Activated CD8-positive, alpha-beta T cell treated with anti-CD3 and anti-CD28 coated beads, Interleukin-2, amount 10 ng/mL, durations not matched to agents 7 days and 5 days (primary cell): ENCODE measurements around the gene ZNF580. TPM values are rescaled to one million over a fixed set of nuclear protein-coding genes. Genes with fewer than 3 reads are reported as not detected.

ENCODE experiments used
- ATAC-seq: fragments of 150-1000 bp; cut with Tn5 transposase; one replicate; pipeline ENCODE4 v1.10.0; 2021; ENCODE audit warnings: moderate library complexity
- CTCF ChIA-PET: fragments of 350-600 bp; sonication (Branson Sonifier 250); formaldehyde crosslinking; loops from one replicate; lab custom pipeline; 2021; ENCODE audit warnings: antibody characterized with exemption; lab: Charles Lee
- POLR2A ChIA-PET: fragments of 350-600 bp; sonication (Branson Sonifier 250); formaldehyde crosslinking; loops from one replicate; lab custom pipeline; 2021; ENCODE audit warnings: antibody characterized with exemption; lab: Charles Lee
- DNase-seq: peaks from one replicate; pipeline ENCODE4 v3.0.0-alpha.2; 2020
- H3K27ac Mint-ChIP-seq: one replicate; pipeline ENCODE4 v1.8.0; 2021; ENCODE audit warnings: mild to moderate bottlenecking, mixed read lengths
- H3K27me3 Mint-ChIP-seq: one replicate; pipeline ENCODE4 v1.8.0; 2021; ENCODE audit warnings: low read depth, mixed read lengths
- H3K36me3 Mint-ChIP-seq: one replicate; pipeline ENCODE4 v1.8.0; 2021; ENCODE audit warnings: low read depth, mixed read lengths
- H3K4me1 Mint-ChIP-seq: one replicate; pipeline ENCODE4 v1.8.0; 2021; ENCODE audit warnings: low read depth, mixed read lengths
- H3K4me3 Mint-ChIP-seq: one replicate; pipeline ENCODE4 v1.8.0; 2021; ENCODE audit warnings: mild to moderate bottlenecking, mixed read lengths
- H3K9me3 Mint-ChIP-seq: one replicate; pipeline ENCODE4 v1.8.0; 2022; ENCODE audit warnings: mixed read lengths; ENCODE audit not compliant: insufficient read depth
- total RNA-seq, 2 experiments: library from RNA; stranded (reverse); gene quantifications; one replicate each; pipeline ENCODE4 v1.2.3, GENCODE V29; 2021

The ZNF580 gene
- total RNA-seq, 2 experiments from 2014 or later, result 30.2 to 32.1 TPM

GRCh38 chr19:55683449-55684261 lies 42.9 kb downstream of the ZNF580 start:
- ChIA-PET CTCF (no interaction called here), POLR2A (no interaction called here)
- Mint-ChIP-seq H3K36me3 (peaks cover 34% of the 10 kb centered on the region), H3K27me3 (no peaks in the 10 kb centered on the region), H3K27ac (no peak overlapping the region), H3K9me3 (no peaks in the 10 kb centered on the region), H3K4me3 (no peak overlapping the region), H3K4me1 (peaks cover 13% of the 10 kb centered on the region)
- DNase-seq (no peak), ATAC-seq (no peak)

GRCh38 chr19:55684946-55685681 lies 44.3 kb downstream of the ZNF580 start:
- Mint-ChIP-seq H3K36me3 (peaks cover 33% of the 10 kb centered on the region), H3K27ac (no peak overlapping the region), H3K4me3 (no peak overlapping the region), H3K4me1 (peaks cover 4% of the 10 kb centered on the region), H3K9me3 (no peaks in the 10 kb centered on the region), H3K27me3 (no peaks in the 10 kb centered on the region)
- no peak for ATAC-seq
- ChIA-PET POLR2A (no interaction called here), CTCF (no interaction called here)
- no peak for DNase-seq

- H3K4me1 Mint-ChIP-seq, result peaks cover 4% of the 10 kb centered on the region
- no peaks in the 10 kb centered on the region for H3K27me3 Mint-ChIP-seq
- ATAC-seq (no peak), DNase-seq (no peak)
- no peak overlapping the region for H3K27ac Mint-ChIP-seq
- CTCF ChIA-PET, result no interaction called here
- no peak overlapping the region for H3K4me3 Mint-ChIP-seq
- POLR2A ChIA-PET, result no interaction called here
- no peaks in the 10 kb centered on the region for H3K9me3 Mint-ChIP-seq
- peaks cover 32% of the 10 kb centered on the region for H3K36me3 Mint-ChIP-seq
Measured at GRCh38 chr19:55685776-55686175, 45.0 kb downstream of the ZNF580 start.

GRCh38 chr19:55686311-55687050 lies 45.7 kb downstream of the ZNF580 start:
- DNase-seq (no peak), ATAC-seq (no peak)
- ChIA-PET POLR2A (interaction anchor here (0.7 kb wide), 1 partner anchor 29 kb away, joined by 3 read pairs; no protein-coding TSS in a partner anchor), CTCF (no interaction called here)
- Mint-ChIP-seq H3K4me3 (no peak overlapping the region), H3K9me3 (no peaks in the 10 kb centered on the region), H3K4me1 (peaks cover 4% of the 10 kb centered on the region), H3K36me3 (peaks cover 31% of the 10 kb centered on the region), H3K27ac (no peak overlapping the region), H3K27me3 (no peaks in the 10 kb centered on the region)

GRCh38 chr19:55687281-55688201 lies 46.7 kb downstream of the ZNF580 start:
- no peak for DNase-seq
- CTCF ChIA-PET, result no interaction called here
- no peak for ATAC-seq
- Mint-ChIP-seq H3K27me3 (no peaks in the 10 kb centered on the region), H3K9me3 (no peaks in the 10 kb centered on the region), H3K36me3 (peaks cover 28% of the 10 kb centered on the region), H3K4me1 (peaks cover 4% of the 10 kb centered on the region), H3K4me3 (no peak overlapping the region), H3K27ac (peak overlapping the region; percentile 46)
- POLR2A ChIA-PET, result interaction anchor here (0.7 kb wide), 1 partner anchor 30 kb away, joined by 3 read pairs; no protein-coding TSS in a partner anchor

- ChIA-PET POLR2A (no interaction called here), CTCF (no interaction called here)
- H3K9me3 Mint-ChIP-seq, result no peaks in the 10 kb centered on the region
- ATAC-seq (no peak), DNase-seq (no peak)
- H3K27me3 Mint-ChIP-seq, result no peaks in the 10 kb centered on the region
- H3K36me3 Mint-ChIP-seq, result peaks cover 31% of the 10 kb centered on the region
- no peak overlapping the region for H3K27ac Mint-ChIP-seq
- H3K4me1 Mint-ChIP-seq, result peaks cover 4% of the 10 kb centered on the region
- H3K4me3 Mint-ChIP-seq, result no peak overlapping the region
Measured at GRCh38 chr19:55688422-55689218, 47.8 kb downstream of the ZNF580 start.

- Mint-ChIP-seq H3K27ac (no peak overlapping the region), H3K27me3 (no peaks in the 10 kb centered on the region), H3K4me3 (no peak overlapping the region), H3K36me3 (peaks cover 27% of the 10 kb centered on the region), H3K4me1 (peaks cover 4% of the 10 kb centered on the region), H3K9me3 (no peaks in the 10 kb centered on the region)
- ChIA-PET CTCF (no interaction called here), POLR2A (no interaction called here)
- ATAC-seq (no peak), DNase-seq (no peak)
Measured at GRCh38 chr19:55689411-55690108, 48.8 kb downstream of the ZNF580 start.

- ChIA-PET CTCF (no interaction called here), POLR2A (no interaction called here)
- H3K36me3 Mint-ChIP-seq, result peaks cover 28% of the 10 kb centered on the region
- no peak overlapping the region for H3K27ac Mint-ChIP-seq
- ATAC-seq, result no peak
- no peak for DNase-seq
- H3K9me3 Mint-ChIP-seq, result no peaks in the 10 kb centered on the region
- no peak overlapping the region for H3K4me3 Mint-ChIP-seq
- H3K27me3 Mint-ChIP-seq, result no peaks in the 10 kb centered on the region
- H3K4me1 Mint-ChIP-seq, result peaks cover 4% of the 10 kb centered on the region
Measured at GRCh38 chr19:55690109-55690768, 49.4 kb downstream of the ZNF580 start.

- Mint-ChIP-seq H3K27ac (no peak overlapping the region), H3K4me3 (no peak overlapping the region), H3K9me3 (no peaks in the 10 kb centered on the region), H3K4me1 (peaks cover 4% of the 10 kb centered on the region), H3K36me3 (peaks cover 30% of the 10 kb centered on the region), H3K27me3 (no peaks in the 10 kb centered on the region)
- ATAC-seq (no peak), DNase-seq (no peak)
- CTCF ChIA-PET, result no interaction called here
- POLR2A ChIA-PET, result no interaction called here
Measured at GRCh38 chr19:55690769-55691545, 50.2 kb downstream of the ZNF580 start.
